ENCODE results near the gene EN2. TPM values are rescaled to one million over a fixed set of nuclear protein-coding genes. Genes with fewer than 3 reads are reported as not detected.

The EN2 gene
- total RNA-seq, 8 experiments from 2014 or later, result 0.10 to 1.3 (median 0.49) TPM; not detected in 1

Other genes with a start within 250 kb of the EN2 start
- gene INSIG1, start 160.3 kb upstream of the EN2 start, total RNA-seq, result 10 to 100 TPM; 12.9 to 89.4 (median 35.8) TPM
- under 1 TPM in 3 of 8 experiments, not detected in 5; 0.17 to 0.46 (median 0.28) TPM for gene CNPY1, start 88.4 kb downstream of the EN2 start, total RNA-seq
- 10 to 100 TPM; 13.3 to 52.0 (median 29.3) TPM for gene RBM33, start 186.5 kb downstream of the EN2 start, total RNA-seq

Data from motor neuron (in vitro differentiated cells).